Pons (tissue), 1 donor: Measurements from ENCODE around the gene CLPTM1L.
"Not testable (repeated sequence)": the region's sequence is repeated elsewhere in the genome, so short reads cannot be mapped to it uniquely, and the experiment has no call there.

Experiments
- DNase-seq: peaks from one replicate; pipeline ENCODE4 v3.0.0-alpha.2; 2016; ENCODE audit warnings: low spot score

Gene CLPTM1L

DNA sequence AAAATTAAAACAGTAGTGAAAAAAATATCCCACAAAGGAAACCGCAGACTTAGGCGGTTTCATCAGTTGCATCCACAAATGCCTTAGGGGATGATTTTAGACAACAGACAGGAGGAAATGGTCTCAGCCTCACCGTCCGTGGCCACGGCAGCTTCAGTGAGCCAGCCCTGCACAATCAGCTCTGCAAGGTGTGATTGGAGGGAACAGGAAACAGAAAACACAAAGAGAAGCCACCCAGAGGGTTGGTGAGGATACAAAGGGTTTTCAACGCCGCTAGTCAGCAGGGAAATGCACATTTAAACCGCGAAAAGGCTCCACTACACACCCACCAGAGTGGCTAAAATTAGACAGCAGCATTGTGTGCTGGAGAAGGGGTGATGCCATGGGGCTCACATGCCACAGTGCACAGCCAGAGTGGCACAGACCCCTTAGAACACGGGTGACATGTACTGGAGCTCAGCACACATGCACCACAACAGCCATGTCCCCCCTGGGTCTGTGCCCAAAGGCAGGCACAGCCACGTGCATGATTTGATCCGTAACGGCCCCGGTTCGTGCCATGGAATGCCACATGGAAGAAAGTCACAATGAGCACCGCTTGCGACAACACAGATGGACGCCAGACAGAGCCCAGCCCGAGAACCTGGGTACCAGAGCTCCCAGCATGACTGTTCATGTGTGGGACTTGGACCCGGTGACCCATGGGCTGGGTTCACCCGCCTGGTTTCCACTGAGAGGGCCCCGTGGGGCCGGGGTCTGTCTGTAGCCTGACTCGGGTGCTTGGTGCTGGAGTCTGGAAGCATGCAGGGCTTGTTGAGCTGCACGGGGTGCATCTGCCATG is 31.7 kb downstream of the CLPTM1L start:
- no peak for DNase-seq

DNA sequence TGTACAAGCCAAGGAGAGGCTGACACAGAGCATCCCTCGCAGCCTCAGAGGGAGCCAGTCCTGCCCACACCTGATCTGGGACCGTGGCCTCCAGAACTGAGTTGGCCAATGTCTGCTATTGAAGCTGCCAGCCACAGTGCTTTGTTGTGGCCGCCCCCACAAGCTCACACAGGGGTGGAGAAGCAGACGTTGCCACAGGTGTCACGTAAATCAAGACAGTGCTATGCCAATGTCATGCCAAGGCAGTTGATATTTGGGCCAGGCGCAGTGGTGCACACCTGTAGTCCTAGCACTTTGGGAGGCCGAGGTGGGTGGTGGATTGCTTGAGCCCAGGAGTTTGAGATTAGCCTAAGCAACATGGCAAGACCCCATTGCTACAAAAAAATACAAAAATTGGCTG is 32.7 kb downstream of the CLPTM1L start:
- DNase-seq = no peak

DNA sequence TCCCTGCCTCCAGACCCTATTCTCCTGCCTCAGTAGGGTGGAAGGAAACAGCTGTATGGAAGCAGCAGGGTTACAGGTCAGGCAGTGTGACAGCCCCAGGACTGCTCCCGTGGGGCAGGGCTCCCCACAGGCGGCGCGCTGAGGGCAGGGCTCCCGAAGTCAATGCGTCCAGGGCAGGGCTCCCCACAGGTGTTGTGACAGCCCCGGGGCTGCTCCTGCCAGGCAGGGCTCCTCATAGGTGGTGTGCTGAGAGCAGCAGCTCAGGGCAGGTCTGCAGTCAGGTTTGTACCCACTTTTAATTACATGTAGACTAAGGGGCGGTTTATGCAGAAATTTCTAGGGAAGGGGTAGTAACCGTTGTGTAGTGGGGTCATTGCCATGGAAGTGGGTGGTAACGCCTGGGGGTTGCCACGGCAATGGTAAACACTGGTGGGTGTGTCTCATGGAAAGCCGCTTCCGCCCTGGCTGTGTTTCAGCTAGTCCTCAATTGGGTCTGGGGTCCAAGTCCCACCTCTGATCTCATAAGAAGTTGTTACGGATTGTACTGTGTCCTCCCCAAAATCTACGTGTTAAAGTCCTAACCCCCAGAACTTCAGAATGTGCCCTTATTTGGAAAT is 33.4 kb downstream of the CLPTM1L start:
- DNase-seq = no peak

DNA sequence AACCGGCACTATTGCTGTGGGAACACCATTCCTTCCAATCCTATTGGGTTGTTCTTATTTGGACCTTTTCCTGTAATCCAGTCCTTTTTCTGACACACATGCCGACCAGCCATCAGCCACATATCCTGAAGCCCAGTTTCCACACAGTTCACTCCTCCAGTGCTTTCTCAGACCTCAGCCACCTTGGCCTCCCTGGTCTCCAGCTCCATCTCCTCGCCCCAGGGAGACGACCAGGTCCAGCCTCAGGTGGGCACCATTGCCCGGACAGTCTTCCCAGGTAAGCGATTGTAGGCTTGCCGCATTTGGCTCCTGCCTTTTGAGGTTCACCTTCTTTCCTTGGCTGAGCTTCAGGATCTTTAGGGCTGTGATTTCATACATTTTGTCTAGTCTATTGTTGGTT is 34.8 kb downstream of the CLPTM1L start:
- no peak for DNase-seq

DNA sequence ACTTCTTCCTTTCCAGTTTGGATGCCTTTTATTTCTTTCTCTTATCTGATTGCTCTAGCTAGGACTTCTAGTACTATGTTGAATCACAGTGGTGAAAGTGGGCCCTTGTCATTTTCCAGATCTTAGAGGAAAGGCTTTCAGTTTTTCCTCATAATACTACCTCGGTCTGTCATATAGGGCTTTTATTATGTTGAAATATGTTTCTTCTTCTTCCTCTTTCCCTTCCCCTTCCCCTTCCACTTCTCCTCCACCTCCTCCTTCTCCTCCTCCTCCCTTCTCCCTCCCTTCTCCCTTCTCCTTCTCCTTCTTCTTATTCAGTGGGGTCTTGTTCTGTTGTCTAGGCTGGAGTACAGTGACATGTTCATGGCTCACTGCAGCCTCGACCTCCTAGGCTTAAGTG is 40.9 kb downstream of the CLPTM1L start:
- no peak for DNase-seq

DNA sequence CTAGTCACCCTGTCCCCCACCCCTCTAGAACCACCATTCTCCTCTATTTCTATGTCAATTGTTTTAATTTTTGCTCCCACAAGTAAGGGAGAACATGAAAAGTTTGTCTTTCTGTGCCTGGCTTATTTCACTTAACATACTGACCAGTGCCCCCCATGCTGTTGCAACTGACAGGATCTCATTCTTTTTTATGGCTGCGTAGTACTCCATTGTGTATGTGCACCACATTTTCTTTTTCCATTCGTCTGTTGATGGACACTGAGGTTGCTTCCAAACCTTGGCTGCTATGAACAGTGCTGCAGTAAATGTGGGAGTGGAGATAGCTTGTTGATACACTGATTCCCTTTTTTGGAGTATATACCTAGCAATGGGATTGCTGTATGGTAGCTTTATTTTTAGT is 42.6 kb downstream of the CLPTM1L start:
- no peak for DNase-seq

DNA sequence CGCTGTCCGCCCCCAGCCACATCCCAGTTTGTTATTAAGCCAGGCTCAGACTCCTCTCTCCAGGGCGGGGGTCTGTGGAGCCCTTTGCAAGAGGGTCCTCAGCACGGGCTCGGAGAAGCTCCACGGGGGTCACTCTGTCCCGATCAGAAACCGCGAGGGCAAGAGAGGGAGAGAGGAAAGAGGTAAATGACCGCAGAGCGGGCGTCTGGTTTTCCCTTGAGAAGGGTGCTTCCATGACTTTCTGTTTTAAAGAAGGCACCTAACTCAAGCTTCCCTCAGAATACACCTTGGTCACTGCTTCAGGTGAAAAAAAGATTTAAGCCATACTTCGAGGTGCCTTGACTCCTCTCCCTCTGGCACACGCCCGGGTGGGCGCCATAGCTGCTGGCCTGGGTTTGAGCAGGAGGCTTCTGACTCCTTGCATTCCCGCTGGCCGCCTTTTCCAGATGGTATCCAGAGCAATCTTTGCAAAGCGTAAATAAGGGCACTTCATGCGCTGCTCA is 44.3 kb downstream of the CLPTM1L start:
- DNase-seq = no peak

DNA sequence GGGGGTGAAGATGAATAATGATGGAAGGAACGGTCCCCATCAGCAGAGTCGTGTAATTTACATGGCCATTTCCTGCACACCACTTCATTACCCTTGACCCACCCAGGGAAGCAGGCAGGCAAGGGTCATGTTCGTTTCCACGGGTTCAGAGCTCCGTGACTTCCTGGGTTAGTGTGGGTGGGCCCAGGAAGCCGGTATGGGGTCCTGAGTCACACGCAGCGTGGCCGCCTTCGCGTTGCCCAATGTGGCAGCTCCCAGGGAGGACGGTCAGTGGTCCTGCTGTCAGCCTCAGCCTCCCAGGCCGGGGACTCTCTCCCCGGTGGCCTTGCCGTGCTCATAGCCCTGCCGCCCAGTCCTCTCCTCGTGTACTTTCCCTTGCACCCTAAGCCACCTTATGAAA is 44.9 kb downstream of the CLPTM1L start:
- no peak for DNase-seq

DNA sequence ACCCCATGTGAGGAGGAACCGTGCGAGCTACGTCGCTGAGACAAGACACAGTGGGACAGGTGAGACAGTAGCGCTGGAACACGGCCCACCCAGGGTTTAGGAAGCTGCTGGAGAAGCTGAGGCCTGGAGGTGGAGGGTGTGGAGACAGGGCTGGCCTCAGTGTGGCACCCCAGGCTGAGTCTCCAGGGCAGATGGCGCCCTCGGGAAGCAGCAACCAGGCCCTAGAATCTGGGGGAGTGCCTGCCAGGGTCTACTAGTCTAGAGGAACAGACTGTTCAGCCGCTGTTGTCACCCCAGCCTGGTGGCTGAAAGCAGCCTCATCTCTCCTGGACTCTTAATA is 45.4 kb downstream of the CLPTM1L start:
- DNase-seq = no peak

DNA sequence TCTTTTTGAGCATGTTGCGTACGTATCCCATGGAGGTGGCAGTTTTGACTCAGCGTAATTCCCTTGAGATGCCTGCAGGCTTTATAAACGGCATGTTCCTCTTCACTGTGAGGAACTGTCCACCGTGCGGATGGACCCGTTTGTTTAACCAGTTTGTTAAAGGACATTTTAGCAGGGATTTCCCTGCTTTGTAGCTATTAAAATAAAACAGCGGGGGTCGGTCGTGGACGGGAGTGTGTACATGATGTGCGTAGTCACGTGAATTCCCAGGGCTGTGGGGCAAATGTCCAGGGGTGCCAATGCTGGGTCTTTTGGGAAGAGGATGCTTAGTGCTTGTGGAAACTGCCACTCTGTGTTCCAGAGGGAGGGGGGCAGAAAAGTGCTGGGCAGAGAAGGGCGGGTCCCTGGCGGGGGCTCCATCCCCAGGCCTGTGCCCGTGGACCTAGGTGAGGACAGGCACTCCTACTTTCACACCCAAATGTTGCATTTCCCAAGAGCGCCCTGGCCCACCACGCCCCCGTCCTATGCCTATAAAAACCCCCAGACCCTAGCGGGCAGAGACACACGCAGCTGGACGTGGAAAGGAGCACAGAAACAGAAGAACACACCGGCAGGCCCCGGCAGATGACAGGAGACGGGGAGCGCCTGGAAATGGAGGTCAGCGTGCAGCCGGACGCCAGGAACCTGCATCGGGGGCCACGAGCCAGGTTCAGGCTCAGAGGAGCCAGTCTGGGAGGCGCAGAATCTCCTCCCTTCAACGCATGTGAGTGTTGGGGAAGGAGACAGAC is 46.0 kb downstream of the CLPTM1L start:
- no peak for DNase-seq

DNA sequence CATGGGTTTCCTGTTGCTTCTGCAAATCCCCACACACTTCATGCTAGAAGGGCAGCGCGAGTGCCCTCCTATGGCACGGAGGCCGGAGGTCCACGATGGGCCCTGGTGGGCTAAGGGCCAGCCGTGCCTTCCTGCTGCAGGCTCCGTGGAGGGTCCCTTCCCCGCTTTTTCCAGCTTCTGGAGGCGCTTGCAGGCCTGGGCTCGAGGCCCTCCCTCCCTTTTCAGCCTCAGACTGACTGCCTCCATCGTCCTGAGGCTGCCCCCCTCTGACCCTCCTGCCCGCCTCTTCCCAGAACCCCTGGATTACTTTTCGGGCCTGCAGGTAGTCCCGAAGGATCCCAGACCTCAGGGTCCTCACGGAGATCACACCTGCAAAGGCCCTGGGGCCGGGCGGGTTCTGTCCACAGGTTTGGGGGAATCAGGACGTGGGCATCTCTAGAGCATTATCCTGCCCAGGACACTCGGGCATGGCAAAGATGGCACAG is 46.8 kb downstream of the CLPTM1L start:
- DNase-seq = no peak

DNA sequence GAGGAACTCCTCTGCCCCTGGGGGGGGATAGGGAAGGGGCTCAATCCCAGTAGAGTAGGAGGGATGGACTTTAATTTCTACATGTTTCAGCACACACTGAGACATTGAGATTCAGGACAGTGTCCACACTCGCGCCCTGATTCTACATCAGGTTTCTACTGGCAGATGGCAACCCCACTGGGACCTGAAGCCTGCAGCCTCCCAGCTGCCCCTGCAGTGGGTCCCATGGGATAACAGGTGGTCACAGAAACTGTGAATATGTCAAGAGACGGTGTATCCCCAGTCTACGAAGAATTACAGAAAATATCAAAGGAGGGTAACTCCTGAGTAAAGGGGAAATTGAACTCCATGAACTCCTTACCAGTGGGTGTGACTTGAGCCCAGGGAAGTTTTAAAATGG is 47.7 kb downstream of the CLPTM1L start:
- DNase-seq = no peak

DNA sequence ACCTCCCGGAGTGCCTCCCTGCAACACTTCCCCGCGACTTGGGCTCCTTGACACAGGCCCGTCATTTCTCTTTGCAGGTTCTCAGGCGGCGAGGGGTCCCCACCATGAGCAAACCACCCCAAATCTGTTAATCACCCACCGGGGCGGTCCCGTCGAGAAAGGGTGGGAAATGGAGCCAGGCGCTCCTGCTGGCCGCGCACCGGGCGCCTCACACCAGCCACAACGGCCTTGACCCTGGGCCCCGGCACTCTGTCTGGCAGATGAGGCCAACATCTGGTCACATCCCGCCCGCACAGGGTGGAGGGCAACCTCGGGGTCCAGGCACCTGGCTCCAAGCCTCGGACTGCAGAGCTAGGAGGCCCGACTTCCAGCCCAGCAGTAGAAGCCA is 49.3 kb downstream of the CLPTM1L start:
- no peak for DNase-seq

DNA sequence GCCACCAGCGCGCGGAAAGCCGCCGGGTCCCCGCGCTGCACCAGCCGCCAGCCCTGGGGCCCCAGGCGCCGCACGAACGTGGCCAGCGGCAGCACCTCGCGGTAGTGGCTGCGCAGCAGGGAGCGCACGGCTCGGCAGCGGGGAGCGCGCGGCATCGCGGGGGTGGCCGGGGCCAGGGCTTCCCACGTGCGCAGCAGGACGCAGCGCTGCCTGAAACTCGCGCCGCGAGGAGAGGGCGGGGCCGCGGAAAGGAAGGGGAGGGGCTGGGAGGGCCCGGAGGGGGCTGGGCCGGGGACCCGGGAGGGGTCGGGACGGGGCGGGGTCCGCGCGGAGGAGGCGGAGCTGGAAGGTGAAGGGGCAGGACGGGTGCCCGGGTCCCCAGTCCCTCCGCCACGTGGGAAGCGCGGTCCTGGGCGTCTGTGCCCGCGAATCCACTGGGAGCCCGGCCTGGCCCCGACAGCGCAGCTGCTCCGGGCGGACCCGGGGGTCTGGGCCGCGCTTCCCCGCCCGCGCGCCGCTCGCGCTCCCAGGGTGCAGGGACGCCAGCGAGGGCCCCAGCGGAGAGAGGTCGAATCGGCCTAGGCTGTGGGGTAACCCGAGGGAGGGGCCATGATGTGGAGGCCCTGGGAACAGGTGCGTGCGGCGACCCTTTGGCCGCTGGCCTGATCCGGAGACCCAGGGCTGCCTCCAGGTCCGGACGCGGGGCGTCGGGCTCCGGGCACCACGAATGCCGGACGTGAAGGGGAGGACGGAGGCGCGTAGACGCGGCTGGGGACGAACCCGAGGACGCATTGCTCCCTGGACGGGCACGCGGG is 49.9 kb downstream of the CLPTM1L start, which contains the start of gene TERT:
Gene TERT, minus strand, starts transcription at position 234 of the 815 bp plus-strand sequence. Its CDS starts 79 bp downstream, at position 155.
- DNase-seq = no peak

DNA sequence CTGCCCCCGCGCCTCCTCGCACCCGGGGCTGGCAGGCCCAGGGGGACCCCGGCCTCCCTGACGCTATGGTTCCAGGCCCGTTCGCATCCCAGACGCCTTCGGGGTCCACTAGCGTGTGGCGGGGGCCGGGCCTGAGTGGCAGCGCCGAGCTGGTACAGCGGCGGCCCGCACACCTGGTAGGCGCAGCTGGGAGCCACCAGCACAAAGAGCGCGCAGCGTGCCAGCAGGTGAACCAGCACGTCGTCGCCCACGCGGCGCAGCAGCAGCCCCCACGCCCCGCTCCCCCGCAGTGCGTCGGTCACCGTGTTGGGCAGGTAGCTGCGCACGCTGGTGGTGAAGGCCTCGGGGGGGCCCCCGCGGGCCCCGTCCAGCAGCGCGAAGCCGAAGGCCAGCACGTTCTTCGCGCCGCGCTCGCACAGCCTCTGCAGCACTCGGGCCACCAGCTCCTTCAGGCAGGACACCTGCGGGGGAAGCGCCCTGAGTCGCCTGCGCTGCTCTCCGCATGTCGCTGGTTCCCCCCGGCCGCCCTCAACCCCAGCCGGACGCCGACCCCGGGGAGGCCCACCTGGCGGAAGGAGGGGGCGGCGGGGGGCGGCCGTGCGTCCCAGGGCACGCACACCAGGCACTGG is 50.6 kb downstream of the CLPTM1L start:
- DNase-seq = no peak

DNA sequence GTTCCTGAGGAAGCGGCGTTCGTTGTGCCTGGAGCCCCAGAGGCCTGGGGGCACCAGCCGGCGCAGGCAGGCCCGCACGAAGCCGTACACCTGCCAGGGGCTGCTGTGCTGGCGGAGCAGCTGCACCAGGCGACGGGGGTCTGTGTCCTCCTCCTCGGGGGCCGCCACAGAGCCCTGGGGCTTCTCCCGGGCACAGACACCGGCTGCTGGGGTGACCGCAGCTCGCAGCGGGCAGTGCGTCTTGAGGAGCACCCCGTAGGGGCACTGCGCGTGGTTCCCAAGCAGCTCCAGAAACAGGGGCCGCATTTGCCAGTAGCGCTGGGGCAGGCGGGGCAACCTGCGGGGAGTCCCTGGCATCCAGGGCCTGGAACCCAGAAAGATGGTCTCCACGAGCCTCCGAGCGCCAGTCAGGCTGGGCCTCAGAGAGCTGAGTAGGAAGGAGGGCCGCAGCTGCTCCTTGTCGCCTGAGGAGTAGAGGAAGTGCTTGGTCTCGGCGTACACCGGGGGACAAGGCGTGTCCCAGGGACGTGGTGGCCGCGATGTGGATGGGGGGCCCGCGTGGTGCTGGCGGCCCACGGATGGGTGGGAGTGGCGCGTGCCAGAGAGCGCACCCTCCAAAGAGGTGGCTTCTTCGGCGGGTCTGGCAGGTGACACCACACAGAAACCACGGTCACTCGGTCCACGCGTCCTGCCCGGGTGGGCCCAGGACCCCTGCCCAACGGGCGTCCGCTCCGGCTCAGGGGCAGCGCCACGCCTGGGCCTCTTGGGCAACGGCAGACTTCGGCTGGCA is 51.3 kb downstream of the CLPTM1L start:
- no peak for DNase-seq

DNA sequence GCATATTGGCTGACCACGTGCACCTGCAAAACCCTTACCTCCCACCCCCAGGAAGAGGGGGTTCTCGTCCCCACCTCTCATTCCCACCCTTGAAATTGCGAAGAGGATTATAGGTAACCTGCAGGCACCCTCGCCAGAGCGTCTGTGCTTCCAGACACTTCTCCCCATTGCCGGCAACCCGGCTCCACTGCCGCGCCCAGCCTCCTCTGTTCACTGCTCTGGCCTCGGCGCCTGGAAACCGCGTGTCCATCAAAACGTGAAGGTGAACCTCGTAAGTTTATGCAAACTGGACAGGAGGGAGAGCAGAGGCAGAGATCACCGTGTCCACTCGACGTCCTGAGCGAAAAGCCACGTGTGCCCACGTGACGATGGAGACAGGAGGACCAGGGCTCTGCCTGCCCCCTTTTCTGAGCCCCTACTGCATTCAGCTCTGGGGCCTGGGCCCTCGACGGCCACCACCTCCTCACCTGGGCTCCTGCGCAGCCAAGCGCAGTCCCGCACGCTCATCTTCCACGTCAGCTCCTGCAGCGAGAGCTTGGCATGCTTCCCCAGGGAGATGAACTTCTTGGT is 52.0 kb downstream of the CLPTM1L start:
- no peak for DNase-seq

DNA sequence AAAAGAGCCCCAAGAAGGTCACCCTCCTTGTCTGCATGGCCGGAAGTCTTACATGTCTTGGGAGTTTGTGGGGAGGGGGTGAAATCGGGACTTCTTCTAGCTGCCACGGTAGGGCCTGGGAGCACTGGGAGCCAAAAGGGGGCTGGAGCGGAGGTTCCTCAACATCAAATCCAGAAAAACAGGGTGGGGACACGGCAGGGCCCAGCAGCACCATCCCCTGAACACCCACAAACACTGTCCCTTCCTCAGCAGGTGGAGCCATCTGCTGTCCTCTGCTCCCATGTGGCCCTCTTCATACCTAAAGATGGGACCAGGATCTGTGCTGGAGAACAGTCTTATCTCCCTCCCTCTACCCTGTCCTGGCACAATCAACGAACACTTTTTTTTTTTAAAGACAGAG is 52.8 kb downstream of the CLPTM1L start:
- DNase-seq = no peak

DNA sequence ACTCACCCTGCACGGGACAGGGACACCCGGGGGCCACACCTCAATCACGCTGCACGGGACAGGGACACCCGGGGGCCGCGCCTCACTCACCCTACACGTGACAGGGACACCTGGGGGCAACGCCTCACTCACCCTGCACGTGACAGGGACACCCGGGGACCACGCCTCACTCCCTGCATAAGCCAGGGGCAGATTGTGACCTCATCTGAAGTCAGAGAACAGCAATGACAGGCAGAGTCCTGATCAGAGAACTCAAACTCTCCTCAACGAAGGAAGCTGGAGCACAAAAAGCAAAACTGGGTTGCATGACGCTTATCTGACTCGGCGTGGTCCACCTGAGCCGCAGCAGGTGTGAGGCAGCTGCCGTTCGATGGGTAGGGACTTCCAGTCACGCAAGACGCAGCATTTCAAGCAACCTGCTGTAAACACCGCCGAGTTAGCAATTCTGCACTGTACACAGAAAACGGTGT is 53.3 kb downstream of the CLPTM1L start:
- no peak for DNase-seq

DNA sequence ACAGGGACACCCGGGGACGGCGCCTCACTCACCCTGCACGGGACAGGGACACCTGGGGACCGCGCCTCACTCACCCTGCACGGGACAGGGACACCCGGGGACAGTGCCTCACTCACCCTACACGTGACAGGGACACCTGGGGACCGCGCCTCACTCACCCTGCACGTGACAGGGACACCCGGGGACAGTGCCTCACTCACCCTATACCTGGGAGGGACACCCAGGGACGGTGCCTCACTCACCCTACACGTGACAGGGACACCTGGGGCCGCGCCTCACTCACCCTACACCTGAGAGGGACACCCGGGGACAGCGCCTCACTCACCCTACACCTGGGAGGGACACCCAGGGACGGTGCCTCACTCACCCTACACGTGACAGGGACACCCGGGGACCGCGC is 53.9 kb downstream of the CLPTM1L start:
- not testable (repeated sequence) for DNase-seq
